Lower leg skin (tissue), 4 donors: ENCODE measurements around the gene KLHL24. TPM values are rescaled to one million over a fixed set of nuclear protein-coding genes. Genes with fewer than 3 reads are reported as not detected.
"Not testable (repeated sequence)": the region's sequence is repeated elsewhere in the genome, so short reads cannot be mapped to it uniquely, and the experiment has no call there.

Source experiments
- DNase-seq, 2 donors: peaks; one replicate each; pipeline ENCODE4 v3.0.0-alpha.2; 2019; ENCODE audit warnings: low spot score in 2 of 2
- H3K4me3 ChIP-seq: fragments of 200-600 bp; sonication (generic); 2 replicates; pipeline ENCODE4 v1.5.1; 2017; ENCODE audit warnings: mild to moderate bottlenecking, low read depth; ENCODE audit not compliant: poor library complexity, severe bottlenecking
- POLR2A ChIP-seq, 2 donors: fragments of 450-650 bp; IDR thresholded peaks; one replicate each; pipeline ENCODE4 v1.6.1; 2016 to 2017; ENCODE audit warnings: antibody characterized with exemption in 2 of 2, mild to moderate bottlenecking in 1 of 2, moderate library complexity in 1 of 2
- WGBS, 2 donors: methylation state at CpG; one replicate each; pipeline ENCODE4 v1.1.5; 2018; 5-methylcytosine and 5-hydroxymethylcytosine counted together
- intact Hi-C: fragments of 100-400 bp; cut with DNase I; formaldehyde crosslinking; loops from one replicate; pipeline ENCODE4 v1.15.0; 2023; ENCODE audit warnings: low total_unique reads
- total RNA-seq, 4 donors: library from RNA; depleted of rRNA; stranded (reverse); fragments of >200 nt; gene quantifications; one replicate each; pipeline ENCODE4 v1.1.0, GENCODE V29; 2016
- TF ChIP-seq, protein P1 (sequence below), 3 donors: fragments of 450-650 bp; IDR thresholded peaks; one replicate each; pipeline ENCODE4 v1.5.1; 2016; ENCODE audit warnings: antibody characterized with exemption in 3 of 3, mild to moderate bottlenecking in 3 of 3, moderate library complexity in 2 of 3

Gene KLHL24
- total RNA-seq, 4 donors from 2014 or later, result 58.7 to 132 (median 103) TPM

DNA sequence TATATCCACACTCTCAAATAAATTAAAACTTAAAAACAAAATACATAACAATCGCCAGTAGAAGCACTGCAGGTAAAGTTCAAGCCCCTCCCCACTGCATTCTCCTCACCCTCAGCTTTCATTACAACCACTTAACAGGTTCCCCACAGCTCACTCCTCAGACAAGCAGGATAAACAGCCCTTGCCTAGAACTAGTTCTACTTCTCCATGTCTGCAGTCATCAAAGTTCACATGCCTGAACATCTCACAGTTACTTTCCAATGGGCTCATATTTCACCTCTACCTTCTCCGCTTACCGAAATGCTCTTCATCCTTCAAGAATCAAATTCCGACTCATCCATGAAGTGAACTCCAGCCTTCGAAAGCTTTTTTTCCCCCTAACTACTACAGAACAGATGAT lies 66.3 kb downstream of the KLHL24 start:
- DNase-seq, result no peak
- TF ChIP-seq, protein P1, sequence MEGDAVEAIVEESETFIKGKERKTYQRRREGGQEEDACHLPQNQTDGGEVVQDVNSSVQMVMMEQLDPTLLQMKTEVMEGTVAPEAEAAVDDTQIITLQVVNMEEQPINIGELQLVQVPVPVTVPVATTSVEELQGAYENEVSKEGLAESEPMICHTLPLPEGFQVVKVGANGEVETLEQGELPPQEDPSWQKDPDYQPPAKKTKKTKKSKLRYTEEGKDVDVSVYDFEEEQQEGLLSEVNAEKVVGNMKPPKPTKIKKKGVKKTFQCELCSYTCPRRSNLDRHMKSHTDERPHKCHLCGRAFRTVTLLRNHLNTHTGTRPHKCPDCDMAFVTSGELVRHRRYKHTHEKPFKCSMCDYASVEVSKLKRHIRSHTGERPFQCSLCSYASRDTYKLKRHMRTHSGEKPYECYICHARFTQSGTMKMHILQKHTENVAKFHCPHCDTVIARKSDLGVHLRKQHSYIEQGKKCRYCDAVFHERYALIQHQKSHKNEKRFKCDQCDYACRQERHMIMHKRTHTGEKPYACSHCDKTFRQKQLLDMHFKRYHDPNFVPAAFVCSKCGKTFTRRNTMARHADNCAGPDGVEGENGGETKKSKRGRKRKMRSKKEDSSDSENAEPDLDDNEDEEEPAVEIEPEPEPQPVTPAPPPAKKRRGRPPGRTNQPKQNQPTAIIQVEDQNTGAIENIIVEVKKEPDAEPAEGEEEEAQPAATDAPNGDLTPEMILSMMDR (IDR thresholded peaks at IDR 0.05), result no peak
- TF ChIP-seq POLR2A (IDR thresholded peaks at IDR 0.05), result no peak
- 84 to 90% methylated on average over 5 of the region's 5 CpGs for WGBS, 2 donors
- H3K4me3 ChIP-seq, result no peak overlapping the region
- intact Hi-C loops, result no loop called here

GRCh38 chr3:183703892-183704291 lies 68.5 kb downstream of the KLHL24 start:
- intact Hi-C loops, result not testable (repeated sequence)
- 92 to 94% methylated on average over 6 of the region's 6 CpGs for WGBS, 2 donors

DNA sequence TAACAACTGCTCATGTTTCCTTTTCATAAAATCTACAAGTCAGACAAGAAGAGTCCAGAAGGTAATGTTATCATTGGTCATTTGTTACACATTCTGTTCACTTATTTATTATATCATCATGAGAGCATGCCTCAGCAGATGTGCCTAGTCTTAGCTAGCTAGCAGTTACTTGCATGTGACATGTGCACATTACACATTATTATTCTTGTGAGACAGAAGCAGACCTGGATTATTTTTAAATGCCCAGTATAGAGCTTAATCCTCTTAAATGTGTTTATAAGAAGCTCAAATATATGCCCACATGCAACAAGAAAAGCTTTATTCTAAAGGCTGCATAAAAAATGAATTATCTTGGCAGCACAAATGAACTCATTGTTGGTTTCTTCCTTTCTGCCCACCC lies 74.8 kb downstream of the KLHL24 start:
- no peak for DNase-seq
- intact Hi-C loops, result no loop called here
- no peak overlapping the region for H3K4me3 ChIP-seq
- TF ChIP-seq, protein P1 (IDR thresholded peaks at IDR 0.05), result no peak
- TF ChIP-seq POLR2A (IDR thresholded peaks at IDR 0.05), result no peak

More at GRCh38 chr3:183703892-183704291, 68.5 kb downstream of the KLHL24 start:
- H3K4me3 ChIP-seq, DNase-seq: not testable (repeated sequence)

- intact Hi-C loops, result no loop called here
- no peak for TF ChIP-seq POLR2A (IDR thresholded peaks at IDR 0.05)
- TF ChIP-seq, protein P1 (IDR thresholded peaks at IDR 0.05), result no peak
- no peak overlapping the region for H3K4me3 ChIP-seq
- no peak for DNase-seq
- 94 to 97% methylated on average over 3 of the region's 3 CpGs for WGBS, 2 donors
These were observed 76.1 kb downstream of the KLHL24 start for GRCh38 chr3:183711516-183711915.

DNA sequence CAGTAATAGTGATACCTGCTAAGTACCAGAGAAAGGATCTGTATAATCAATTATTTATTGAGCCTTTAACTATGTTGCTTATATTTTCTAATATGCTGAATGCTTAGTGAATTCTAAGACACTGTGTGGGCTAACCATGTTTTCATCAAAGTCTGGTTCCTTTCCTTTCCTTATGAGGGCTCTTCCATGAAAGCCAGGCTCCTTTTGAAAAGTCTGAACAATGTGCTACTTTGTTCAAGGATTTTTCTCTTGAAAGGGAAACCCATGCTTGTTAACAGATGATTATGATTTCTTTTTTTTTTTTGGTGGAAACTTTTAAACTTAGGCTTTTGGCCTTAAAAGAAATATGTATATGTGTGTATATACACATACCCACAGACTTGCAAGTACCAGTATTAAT lies 79.2 kb downstream of the KLHL24 start:
- TF ChIP-seq, protein P1 (IDR thresholded peaks at IDR 0.05), result no peak
- no peak for DNase-seq
- intact Hi-C loops, result no loop called here
- H3K4me3 ChIP-seq, result no peak overlapping the region

DNA sequence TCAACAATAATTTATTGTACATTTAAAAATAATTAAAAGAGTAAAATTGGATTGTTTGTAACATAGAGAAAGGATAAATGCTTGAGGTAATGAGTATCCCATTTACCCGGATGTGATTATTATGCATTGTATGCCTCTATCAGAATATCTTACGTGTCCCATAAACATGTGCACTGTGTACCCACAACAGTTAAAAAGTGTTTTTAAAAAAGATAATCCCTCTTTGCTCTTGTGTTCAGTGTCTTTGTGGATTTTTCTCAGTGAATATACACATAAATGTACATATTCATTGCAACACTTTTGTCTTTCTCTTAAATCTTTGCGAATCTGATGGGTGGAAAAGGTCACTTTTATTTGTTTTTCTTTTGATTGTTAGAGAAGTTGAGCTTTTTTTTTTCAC lies 82.6 kb downstream of the KLHL24 start:
- TF ChIP-seq, protein P1 (IDR thresholded peaks at IDR 0.05), result no peak
- no peak for TF ChIP-seq POLR2A (IDR thresholded peaks at IDR 0.05)
- DNase-seq, result no peak
- intact Hi-C loops, result no loop called here
- H3K4me3 ChIP-seq, result no peak overlapping the region
- WGBS, 2 donors, result 90 to 93% methylated on average over 3 of the region's 3 CpGs
